GM18519 (cell line): ENCODE results near the gene ABI3BP.

Experiments used
- ATAC-seq: cut with Tn5 transposase; IDR thresholded peaks from one replicate; pipeline ENCODE4 v1.9.1; 2021; ENCODE audit warnings: mild to moderate bottlenecking, moderate library complexity; ENCODE audit not compliant: unreplicated experiment, low FRiP score

The ABI3BP gene

DNA sequence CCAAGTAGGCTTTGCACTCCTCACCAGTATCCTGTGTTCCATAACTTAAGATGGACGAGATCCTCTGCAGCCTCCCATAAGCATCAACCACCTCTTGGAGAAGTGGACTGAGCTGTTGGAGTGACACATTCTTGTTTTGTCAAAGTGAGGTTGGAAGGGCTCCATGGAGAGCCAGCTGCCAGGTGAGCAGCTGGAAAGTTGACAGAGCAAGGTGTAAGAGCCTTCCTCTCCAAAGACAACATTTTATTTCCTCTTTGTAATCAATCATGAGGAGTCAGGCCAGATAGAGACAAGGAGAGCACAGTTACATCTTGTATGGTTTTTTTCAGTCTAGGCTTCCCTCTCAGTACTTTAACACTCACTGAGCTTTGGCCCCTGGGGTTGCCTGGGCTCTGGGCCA is 5.1 kb downstream of the ABI3BP start:
- no peak for ATAC-seq

DNA sequence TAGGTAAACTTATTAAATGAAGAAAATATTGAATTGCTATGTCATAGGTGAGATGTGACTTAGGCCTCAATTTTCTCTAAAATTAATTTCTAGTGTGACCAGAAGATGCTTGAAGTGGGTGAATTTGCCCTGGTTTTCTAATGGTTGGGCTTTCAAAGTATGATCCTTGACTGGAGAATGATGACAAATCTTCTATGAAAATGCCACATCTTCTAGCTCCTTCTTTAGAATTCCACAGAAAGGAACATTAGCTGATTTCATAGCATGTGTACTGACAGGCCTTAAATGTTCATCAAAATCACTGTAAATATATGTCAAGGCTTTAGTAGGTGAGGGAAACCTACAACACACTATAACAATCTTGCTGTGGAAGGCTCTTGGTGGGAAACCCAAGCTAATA is 8.9 kb downstream of the ABI3BP start:
- no peak for ATAC-seq

DNA sequence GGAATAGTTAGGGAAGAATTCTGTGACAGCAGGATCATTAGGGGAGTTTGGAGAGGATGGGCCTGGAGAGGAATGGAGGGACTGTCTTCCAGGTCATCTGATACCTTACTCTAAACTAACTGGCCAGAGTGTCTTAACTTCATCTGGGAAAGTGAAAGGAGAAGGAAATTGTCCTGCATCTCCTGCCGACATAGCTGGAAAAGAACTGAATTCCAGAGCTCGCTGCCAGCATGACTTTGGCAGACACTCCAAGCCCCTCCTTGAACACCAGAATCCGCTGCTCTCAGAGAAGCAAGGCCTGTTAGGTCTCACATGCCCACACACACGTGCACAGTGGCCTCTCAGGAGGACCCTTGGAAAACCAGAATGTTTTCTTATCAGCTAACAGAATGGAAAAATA is 10.5 kb downstream of the ABI3BP start:
- ATAC-seq, result no peak

DNA sequence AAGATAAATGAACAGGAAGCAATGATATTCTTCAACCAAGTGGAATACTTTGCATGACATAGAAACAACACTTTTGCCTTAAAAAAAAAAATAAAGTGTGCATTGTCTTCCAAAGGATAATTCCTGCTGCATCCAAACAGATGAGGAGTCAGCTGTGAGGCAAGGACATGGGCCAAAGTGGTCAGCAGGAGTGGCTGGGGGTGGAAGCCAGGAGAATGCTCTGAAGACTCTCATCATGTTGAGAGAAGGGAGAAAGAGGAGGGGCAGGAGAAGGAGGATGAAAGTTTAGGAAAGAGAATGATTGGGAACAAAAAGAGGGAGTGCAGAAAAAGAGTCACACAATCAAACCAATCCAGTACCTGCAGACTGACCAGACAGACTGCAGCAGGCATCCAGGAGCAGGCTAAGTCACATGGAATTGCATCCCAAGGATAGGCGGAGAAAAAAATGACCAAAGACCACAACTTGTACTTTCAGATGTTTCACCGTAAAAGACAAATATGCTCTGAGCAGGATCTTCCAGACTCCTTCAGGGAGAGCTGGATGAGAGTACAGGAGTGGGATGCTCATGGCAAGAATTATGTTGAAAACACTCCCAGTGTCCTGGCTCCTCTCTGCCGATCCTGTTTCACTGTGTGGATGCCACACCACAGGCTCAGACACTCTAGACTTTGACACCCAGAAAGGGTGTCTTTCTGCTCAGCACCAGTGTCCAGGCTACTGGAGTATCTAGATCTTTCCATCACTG is 11.9 kb downstream of the ABI3BP start:
- ATAC-seq, result no peak

DNA sequence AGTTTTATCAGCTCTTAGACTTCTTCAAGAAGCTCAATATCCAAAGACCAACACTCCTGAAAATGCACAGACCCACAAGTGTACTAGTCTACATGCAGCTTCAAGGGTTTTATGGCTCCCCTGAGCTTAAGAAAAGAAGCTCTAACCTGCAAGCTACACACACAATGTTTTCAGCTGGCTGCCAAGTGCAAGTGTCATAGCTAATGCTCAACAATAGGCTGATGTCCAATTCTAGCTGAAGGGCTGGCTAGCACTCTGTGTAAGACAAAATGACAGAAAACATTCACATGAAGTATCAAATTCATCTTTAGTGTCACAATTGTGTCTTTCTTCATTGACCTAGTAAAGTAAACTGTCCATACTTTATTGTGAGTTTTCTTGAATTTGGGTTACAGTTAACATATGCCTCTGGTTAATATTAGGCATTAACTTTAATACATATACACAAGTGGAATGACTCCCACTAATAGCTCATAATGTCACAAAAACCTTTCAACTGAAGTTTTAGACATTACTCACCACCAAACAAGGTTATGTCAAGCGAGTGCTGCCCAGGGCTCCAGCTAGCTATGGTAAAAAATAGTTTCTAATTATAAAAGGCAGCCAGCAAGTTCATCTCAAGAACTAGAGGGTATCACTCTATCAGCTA is 15.1 kb downstream of the ABI3BP start:
- ATAC-seq, result no peak

DNA sequence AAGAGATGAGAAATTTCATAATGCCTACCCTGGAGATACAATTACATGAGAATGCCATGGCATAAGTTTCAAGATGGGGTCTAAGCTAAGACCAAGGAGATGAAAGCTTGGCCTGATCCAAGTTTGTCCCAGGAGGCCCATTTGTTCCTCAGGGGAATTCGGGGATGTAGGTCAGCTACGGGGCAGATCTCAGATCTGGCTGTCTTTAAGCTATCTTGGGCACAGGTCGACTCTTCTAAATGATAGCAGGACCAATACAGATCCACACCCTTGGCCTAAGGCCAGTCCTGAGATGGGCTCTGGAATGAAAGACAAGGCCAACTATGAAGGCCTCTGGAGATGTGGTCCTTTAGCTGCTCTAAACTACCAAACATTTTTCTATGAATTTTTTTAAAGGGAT is 16.6 kb downstream of the ABI3BP start:
- ATAC-seq, result no peak

DNA sequence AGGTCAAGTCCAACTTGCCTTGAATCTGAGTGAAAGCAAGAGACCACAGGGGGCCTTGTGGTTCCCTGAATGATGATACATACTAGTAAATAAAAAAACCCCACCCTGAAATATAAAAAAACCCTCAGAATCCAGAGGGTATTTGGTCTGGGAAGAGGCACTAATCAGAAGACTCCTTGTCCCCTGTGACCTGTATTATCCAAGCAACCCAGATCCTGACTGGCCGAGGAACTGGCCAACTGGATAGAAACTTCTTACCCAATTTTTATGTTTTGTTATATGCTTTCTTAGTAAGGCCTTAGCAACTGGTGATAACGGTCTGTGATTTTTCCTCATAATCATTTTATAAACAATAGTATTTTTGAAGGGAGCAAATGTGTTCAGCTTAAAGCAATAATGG is 17.5 kb downstream of the ABI3BP start:
- ATAC-seq, result no peak

DNA sequence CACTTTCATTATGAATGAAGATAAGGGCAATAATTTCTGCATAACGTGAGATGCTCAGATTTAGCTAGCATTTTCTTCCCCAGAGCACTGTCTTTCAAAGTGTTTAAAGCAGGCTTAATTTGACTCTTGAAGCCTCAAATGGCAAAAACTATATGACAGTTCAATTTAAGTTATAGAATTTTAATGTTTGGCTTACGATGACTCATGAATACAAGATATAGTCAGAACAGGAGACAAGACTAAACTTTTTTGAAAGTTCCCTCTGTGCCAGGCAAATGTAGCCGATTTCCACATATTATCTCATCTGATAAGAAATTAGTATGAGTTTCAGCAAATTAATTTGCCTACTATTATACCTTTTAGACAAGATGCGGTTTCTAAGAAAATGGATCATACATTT is 19.6 kb downstream of the ABI3BP start:
- no peak for ATAC-seq

DNA sequence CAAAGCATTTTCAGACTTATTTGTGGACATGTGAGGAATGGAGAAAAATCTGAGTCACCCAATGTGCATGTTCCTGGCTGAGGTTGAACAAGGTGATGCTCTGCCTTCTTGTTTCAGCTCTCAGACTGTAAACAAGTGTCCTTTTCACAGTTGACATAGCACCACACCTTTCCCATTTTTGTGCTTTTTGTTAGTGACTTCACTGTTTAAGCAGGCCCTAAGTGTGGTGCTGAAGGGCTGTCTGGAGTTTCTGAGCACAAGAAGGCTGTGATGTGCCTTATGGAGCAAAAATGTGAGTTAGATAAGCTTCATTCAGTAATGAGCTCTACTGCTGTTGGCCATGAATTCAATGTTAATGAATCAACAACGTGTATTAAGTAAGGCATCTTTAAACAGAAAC is 20.4 kb downstream of the ABI3BP start:
- no peak for ATAC-seq

DNA sequence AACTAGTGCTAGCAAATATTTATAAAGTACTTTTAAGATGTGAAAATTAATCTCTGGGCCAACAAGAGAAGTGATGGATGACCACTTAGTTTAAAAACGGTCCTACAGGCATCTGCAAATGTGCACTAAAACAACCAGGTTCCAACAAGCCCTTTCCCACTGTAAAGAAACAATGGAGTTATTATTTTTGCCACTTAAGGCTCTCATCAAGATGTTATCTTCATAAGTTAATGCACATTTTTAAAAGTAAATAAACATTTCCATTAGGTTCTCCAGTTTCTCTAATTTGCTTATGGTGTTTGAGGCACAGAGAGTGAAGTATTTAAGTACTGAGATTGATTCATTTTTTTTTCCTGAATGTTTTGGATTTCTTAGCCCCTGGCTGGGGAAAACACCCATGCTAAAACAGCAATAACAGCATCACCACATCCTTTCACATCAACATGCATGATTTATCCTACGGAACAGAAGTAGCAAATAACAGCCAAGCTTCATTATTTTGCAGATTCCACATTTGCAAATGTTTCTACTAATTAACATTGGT is 20.8 kb downstream of the ABI3BP start:
- ATAC-seq, result no peak

DNA sequence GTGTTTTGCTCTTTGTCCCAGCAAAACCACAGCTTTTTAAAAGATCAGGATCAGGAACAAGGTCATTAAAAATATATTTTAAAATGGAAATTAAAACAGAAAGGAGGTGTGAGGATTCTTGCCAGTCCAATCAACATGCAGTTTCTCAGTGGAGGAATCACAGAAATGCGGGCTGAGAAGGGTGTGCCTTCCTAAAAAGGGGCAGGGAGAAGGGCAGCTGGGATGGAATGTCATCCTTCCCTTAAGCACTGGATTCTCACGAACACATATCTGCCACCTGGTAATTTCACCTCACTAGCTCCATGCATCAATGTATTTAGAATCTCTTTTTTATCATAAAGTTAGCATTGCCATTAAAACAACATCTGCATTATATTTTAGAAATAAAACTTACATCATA is 21.4 kb downstream of the ABI3BP start:
- ATAC-seq, result no peak

DNA sequence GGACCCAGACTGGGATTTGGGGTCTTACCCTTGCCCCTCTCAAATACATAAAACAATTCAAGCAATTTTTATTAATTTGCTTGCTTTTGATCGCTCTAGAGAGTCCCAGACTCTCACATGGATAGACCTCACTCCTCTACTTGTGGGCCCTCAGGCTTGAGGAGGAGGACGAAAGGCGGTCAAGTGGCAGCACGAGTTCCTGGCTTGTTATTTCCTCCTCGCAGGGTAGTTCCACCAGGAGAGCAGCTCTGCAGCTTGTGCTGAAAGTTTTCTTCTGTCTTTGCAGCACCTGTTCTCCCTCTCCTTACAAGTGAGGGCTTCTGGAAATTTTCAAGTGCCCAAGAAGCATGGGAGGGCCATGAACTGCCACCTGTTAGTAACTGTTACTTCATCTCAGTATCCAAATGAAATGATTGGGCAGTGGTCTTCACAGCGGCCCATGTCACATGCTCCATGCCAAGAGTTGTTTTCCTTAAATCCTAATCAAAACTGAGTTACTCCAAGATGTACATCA is 22.7 kb downstream of the ABI3BP start:
- ATAC-seq, result no peak

DNA sequence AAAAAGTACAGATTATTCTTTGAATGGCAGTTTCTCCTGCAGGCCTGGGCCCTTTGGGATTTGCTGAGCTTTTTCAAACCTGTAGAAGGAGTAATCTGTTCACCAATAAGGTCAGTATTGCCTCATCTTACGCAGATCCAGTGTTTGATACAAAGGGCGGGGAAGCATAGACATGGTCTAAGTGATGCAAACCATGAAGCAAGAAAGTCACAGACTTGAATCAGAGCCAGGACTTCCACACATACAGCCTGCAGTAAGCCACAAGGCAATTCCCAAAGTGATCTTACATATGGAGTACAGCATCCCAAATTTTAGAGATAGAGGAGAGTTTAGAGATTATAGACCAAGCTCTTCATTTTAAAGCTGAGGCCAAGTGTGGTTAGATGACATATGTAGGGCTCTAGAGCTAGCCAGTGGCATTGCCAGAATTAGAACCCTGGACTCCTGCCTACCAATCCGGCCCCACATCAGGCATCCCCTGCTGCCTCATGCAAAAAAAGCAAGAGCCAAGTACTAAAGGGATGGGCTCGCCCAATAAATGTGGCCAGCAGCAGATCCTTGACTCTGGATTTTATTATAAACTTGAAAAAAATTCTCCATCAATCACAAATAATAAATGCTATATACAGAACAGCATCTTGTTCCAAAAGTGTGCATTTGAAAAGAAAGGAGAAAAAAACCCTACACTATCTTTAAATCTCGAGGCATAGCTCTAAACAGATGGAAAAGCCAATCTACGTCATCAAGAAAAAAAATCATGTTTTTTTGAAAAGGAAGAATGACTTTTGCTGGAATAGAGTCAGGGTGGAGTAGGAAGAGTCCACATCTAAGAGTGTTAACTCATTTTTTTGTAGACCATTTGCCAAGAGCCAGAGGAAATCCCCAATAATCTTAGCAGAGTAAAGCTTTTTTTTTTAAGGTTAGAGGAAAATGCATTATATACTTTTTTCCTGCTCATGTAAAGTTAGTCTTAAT is 24.0 kb downstream of the ABI3BP start:
- no peak for ATAC-seq

DNA sequence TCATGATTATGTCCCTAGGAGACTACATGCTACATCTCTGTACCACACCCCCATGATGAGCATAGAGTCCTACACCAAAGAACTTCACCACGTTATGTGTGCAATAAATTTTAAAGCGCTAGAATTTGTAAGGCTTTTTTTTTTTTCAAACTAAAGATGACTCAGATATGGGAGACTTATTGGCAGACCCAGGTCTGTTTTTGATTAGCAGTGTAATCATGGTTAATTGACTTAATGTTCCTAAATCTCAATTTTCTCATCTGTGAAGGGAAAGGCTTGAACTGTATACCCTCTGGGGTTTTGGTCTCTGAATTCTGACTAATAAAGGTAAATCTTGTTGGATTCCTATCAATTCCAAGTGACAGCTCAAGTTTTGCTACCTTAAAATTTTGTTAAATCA is 26.4 kb downstream of the ABI3BP start:
- no peak for ATAC-seq

DNA sequence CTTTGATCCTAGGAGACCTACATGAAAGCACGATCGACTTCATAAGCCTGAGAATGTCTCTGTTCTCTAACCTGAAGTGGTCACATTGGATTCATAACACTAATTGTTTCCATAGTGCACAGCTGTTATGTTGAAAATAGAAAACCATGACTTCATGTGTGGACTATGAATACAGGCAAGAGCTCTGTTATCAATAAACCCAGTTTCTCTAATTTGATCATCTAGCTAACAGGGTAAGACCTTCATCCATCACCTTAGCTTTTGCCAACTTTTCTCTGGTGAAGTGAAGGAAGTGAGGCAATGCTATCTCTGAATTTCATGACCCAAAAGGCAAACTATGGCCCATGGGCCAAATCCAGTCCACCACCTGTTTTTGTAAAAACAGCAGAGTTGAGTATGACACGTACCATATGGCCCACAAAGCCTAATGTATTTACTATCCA is 27.2 kb downstream of the ABI3BP start:
- no peak for ATAC-seq

DNA sequence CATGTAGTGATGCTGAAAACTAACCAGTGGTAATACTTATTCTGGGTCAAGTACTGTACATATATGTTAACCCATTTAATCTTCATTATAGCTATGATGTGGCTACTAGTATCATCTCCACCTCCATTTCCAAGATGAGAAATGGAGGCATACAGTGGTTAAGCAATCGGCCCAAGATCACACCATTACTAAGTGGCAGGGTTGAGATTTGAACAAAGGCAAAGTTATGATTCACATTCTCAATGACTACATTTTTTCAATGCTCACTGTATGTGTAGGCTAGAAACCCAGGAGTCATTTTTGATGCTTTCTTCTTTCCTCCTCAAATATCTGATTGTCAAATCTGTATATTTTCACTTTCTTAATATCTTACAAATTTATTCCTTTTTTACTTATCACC is 30.2 kb downstream of the ABI3BP start:
- ATAC-seq, result no peak

DNA sequence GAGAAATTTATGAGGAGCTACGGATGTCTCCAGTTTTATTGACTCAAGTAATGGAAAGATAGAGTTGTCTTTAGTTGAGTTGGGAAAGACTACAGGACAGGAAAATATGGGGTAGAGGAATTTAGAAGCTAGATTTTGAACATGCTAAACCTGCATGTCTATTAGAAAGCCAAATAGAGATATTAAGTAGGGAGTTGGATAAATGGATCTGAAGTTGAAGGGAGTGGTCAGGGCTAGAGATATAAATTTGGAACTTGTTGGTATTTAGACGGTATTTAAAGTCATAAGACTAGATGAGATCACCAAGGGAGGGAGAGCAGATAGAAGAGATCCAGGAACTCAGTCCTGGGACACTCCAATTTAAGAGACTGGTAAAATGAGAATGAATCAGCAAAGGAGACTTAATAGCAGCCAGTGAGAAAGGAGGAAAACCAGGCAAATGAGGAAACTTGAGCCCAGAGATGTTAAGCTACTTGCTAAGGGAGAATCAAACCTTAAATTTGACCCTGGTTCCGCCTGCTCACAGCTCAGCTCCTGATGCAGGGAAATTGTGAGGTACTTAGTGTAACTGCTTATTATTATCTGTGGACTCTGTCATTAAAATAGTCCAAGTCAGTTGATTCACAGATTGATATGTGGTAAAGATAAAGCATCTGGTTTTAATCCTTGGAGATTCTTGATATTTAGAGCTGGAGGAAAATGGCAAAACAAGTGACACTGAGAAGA is 35.8 kb downstream of the ABI3BP start:
- ATAC-seq, result no peak

DNA sequence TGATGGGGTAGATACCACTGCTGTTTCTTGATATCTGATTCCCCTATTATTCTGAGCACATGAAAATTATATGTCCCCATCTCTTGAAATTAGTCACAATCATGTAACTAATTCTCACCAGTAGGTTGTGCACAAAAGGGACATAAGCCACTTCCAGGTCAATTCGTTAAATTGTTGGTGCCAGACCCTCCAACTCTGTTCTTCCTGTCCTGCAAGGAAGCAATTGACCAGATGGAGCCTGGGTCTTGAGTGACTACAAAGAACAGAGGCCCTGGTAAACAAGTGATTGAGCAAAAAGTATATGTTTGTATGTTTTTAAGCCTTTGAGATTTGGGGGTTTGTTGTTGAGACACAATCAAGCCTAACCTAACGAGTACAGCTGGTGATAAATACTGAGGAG is 36.9 kb downstream of the ABI3BP start:
- no peak for ATAC-seq

DNA sequence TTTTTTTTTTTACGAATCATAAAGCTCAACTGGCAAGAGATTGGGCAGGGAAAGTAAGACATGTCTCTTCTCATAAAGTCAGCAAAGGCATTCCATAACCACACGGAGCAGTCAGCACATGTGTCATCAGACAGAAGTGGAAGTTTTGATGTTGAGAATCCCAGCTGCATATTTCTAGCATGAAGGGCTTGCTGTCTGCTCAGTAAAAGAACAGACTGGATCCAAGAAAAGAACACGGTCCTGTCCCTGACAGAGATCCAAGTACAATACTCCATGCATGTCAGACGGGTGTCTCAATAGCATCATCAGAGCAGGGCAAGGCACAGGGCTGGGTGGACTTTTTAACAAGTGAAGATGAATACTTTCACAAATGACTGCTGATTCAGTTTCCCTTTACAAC is 38.2 kb downstream of the ABI3BP start:
- no peak for ATAC-seq
